GM12878 (cell line): Measurements from ENCODE around the gene LRRC2. TPM values are rescaled to one million over a fixed set of nuclear protein-coding genes. Genes with fewer than 3 reads are reported as not detected.

Experiments
- ATAC-seq: fragments of 200-7000 bp; cut with Tn5 transposase; 3 replicates; pipeline ENCODE4 v1.9.1; 2020; ENCODE audit warnings: mild to moderate bottlenecking, moderate library complexity
- BruUV-seq: library from RNA; stranded (reverse); fragments of 400-500 nt; replicated peaks from 2 replicates; lab custom pipeline; 2021; lab: Mats Ljungman, UMichigan
- CTCF ChIA-PET: fragments of 300-600 bp; sonication (Branson Sonifier 250); formaldehyde crosslinking; extraction: SDS; loops from one replicate; lab custom pipeline; 2021; ENCODE audit warnings: inconsistent platforms; lab: Yijun Ruan, JAX
- POLR2A ChIA-PET: fragments of 350-600 bp; formaldehyde crosslinking; extraction: SDS; loops from one replicate; lab custom pipeline; 2021; ENCODE audit warnings: inconsistent platforms; lab: Charles Lee
- RAD21 ChIA-PET: fragments of 300-600 bp; sonication (Branson Sonifier 250); formaldehyde crosslinking; loops from one replicate; lab custom pipeline; 2023; ENCODE audit warnings: antibody characterized with exemption; ENCODE audit not compliant: unreplicated experiment; lab: Charles Lee
- SMC1A ChIA-PET: fragments of 300-600 bp; sonication (Branson Sonifier 250); formaldehyde crosslinking; loops from one replicate; lab custom pipeline; 2023; ENCODE audit not compliant: unreplicated experiment, uncharacterized antibody; lab: Charles Lee
- DNase-seq: peaks from one replicate; pipeline ENCODE4 v3.0.0-alpha.2; 2011; ENCODE audit warnings: low read depth, low spot score
- FAIRE-seq: peaks from 3 replicates; lab custom pipeline; 2011; peaks lifted over from hg19 to GRCh38; lab: Jason Lieb, UNC
- H2AFZ ChIP-seq: 2 replicates; pipeline ENCODE4 v1.6.0; 2011; ENCODE audit warnings: low read depth, low read length, control low read depth; ENCODE audit not compliant: control insufficient read depth
- H3K27ac ChIP-seq: 2 replicates; pipeline ENCODE4 v1.5.1; 2011; ENCODE audit warnings: control low read depth; ENCODE audit not compliant: control insufficient read depth, insufficient read depth
- H3K27me3 ChIP-seq, 2 experiments: replicated peaks in 1 of 2; 2 replicates each; pipeline versions ENCODE4 v1.6.0 to v1.6.1; 2011; ENCODE audit warnings: low read length in 1 of 2; ENCODE audit not compliant: control insufficient read depth in 2 of 2, insufficient read depth in 2 of 2
- H3K36me3 ChIP-seq, 2 experiments: 2 replicates each; pipeline ENCODE4 v1.5.1; 2011; ENCODE audit warnings: low read length in 1 of 2; ENCODE audit not compliant: control insufficient read depth in 2 of 2, insufficient read depth in 2 of 2
- H3K4me1 ChIP-seq: 2 replicates; pipeline ENCODE4 v1.6.1; 2011; ENCODE audit warnings: mild to moderate bottlenecking, low read length, moderate library complexity, mixed read lengths; ENCODE audit not compliant: control insufficient read depth, insufficient read depth
- H3K4me2 ChIP-seq: 2 replicates; pipeline ENCODE4 v1.6.0; 2011; ENCODE audit warnings: control low read depth; ENCODE audit not compliant: control insufficient read depth, insufficient read depth
- H3K4me3 ChIP-seq: fragments of 200-600 bp; sonication (generic); 2 replicates; pipeline ENCODE4 v1.5.1; 2016
- H3K79me2 ChIP-seq: 2 replicates; pipeline ENCODE4 v1.6.0; 2011; ENCODE audit warnings: low read length; ENCODE audit not compliant: control insufficient read depth, insufficient read depth
- H3K9ac ChIP-seq: 2 replicates; pipeline ENCODE4 v1.8.0; 2011; ENCODE audit warnings: low read length, control low read depth, mixed read lengths; ENCODE audit not compliant: control insufficient read depth, insufficient read depth
- H3K9me3 ChIP-seq: replicated peaks from 3 replicates; pipeline ENCODE4 v1.5.1; 2011; ENCODE audit warnings: mild to moderate bottlenecking, low read length; ENCODE audit not compliant: control insufficient read depth, insufficient read depth
- H4K20me1 ChIP-seq: 2 replicates; pipeline ENCODE4 v1.6.0; 2011; ENCODE audit not compliant: control insufficient read depth, insufficient read depth
- ATF7 ChIP-seq: fragments of 450-650 bp; IDR thresholded peaks from 2 replicates; pipeline ENCODE4 v1.6.1; 2016; ENCODE audit warnings: low read depth, mild to moderate bottlenecking
- BHLHE40 ChIP-seq, 2 experiments: fragments of 450-650 bp in 1 of 2; IDR thresholded peaks; 2 replicates each; pipeline ENCODE4 v1.6.1; 2011 to 2017; ENCODE audit warnings: low read depth in 2 of 2, borderline replicate concordance in 1 of 2, improper control_type of control experiment in 1 of 2, low read length in 1 of 2, mild to moderate bottlenecking in 1 of 2
- CHD2 ChIP-seq: IDR thresholded peaks from 2 replicates; pipeline ENCODE4 v1.6.1; 2011; ENCODE audit warnings: low read depth, low read length, improper control_type of control experiment, borderline replicate concordance
- KDM1A ChIP-seq: fragments of 200-600 bp; sonication (generic); IDR thresholded peaks from 2 replicates; pipeline ENCODE4 v1.6.1; 2016; ENCODE audit warnings: borderline replicate concordance
- PAX8 ChIP-seq: fragments of 450-650 bp; IDR thresholded peaks from 2 replicates; pipeline ENCODE4 v1.6.1; 2017; ENCODE audit warnings: mild to moderate bottlenecking, moderate library complexity
- RELA ChIP-seq: fragments of 450-650 bp; IDR thresholded peaks from 2 replicates; pipeline ENCODE4 v1.8.0; 2014; ENCODE audit warnings: borderline replicate concordance; ENCODE audit not compliant: partially characterized antibody
- ZNF207 ChIP-seq: fragments of 450-650 bp; IDR thresholded peaks from 2 replicates; pipeline ENCODE4 v1.6.1; 2014; ENCODE audit warnings: antibody characterized with exemption, mild to moderate bottlenecking, borderline replicate concordance
- ZNF217 ChIP-seq: fragments of 450-650 bp; IDR thresholded peaks from 2 replicates; pipeline ENCODE4 v1.6.1; 2017; ENCODE audit warnings: antibody characterized with exemption, mild to moderate bottlenecking
- ZNF24 ChIP-seq: fragments of 450-650 bp; IDR thresholded peaks from 2 replicates; pipeline ENCODE4 v1.6.1; 2017; ENCODE audit warnings: antibody characterized with exemption, mild to moderate bottlenecking
- WGBS: methylation state at CpG from one replicate; pipeline ENCODE4 v1.1.6; 2016; ENCODE audit warnings: low lambda C conversion rate; ENCODE audit not compliant: insufficient replicate concordance, insufficient coverage; ENCODE audit errors: missing lambda C conversion rate; 5-methylcytosine and 5-hydroxymethylcytosine counted together
- in situ Hi-C: fragments of 300-500 bp; cut with MboI; formaldehyde crosslinking; loops from 9 replicates; pipeline ENCODE4 v1.14.3; 2018; ENCODE audit warnings: mixed read lengths
- intact Hi-C: fragments of 100-400 bp; cut with micrococcal nuclease; formaldehyde crosslinking; loops from one replicate; pipeline ENCODE4 v1.14.2; 2022; ENCODE audit not compliant: unreplicated experiment
- polyA plus RNA-seq, 11 experiments: library from polyadenylated mRNA; depleted of rRNA in 4 of 11; unstranded in 6 of 11; stranded (reverse) in 5 of 11; fragments of >200 nt; fragmentation: Nextera tagmentation in 4 of 11; fragmentation: Illumina TruSeq in 1 of 11; extraction: Ambion mirVana in 4 of 11; extraction: Trizol in 1 of 11; gene quantifications; 1 replicate in 1 of 11; 2 replicates in 10 of 11; pipeline versions ENCODE4 v1.2.1 to v1.2.3, GENCODE V29; 2011 to 2016; ENCODE audit warnings: inconsistent platforms in 2 of 11, missing spikeins in 2 of 11, low read depth in 1 of 11
- total RNA-seq, 4 experiments: library from RNA; depleted of rRNA in 3 of 4; stranded (reverse); fragments of >200 nt in 3 of 4; fragmentation: Illumina TruSeq in 1 of 4; extraction: Trizol in 1 of 4; gene quantifications; 2 replicates each; pipeline versions ENCODE4 v1.2.1 to v1.2.3, GENCODE V29; 2013 to 2021
- TF ChIP-seq, protein P1 (sequence below): fragments of 450-650 bp; IDR thresholded peaks from 2 replicates; pipeline ENCODE4 v1.6.1; 2018; ENCODE audit warnings: borderline replicate concordance, mild to moderate bottlenecking; ENCODE audit not compliant: partially characterized antibody
- TF ChIP-seq, protein P2 (sequence below): IDR thresholded peaks from 2 replicates; pipeline ENCODE4 v1.6.1; 2012; ENCODE audit warnings: mild to moderate bottlenecking, low read depth, low read length

LRRC2 gene
- total and polyA plus RNA-seq, 10 of the 15 experiments (the other 5 are each of a cell fraction or from before 2014, with no cell fraction given), result not detected

DNA sequence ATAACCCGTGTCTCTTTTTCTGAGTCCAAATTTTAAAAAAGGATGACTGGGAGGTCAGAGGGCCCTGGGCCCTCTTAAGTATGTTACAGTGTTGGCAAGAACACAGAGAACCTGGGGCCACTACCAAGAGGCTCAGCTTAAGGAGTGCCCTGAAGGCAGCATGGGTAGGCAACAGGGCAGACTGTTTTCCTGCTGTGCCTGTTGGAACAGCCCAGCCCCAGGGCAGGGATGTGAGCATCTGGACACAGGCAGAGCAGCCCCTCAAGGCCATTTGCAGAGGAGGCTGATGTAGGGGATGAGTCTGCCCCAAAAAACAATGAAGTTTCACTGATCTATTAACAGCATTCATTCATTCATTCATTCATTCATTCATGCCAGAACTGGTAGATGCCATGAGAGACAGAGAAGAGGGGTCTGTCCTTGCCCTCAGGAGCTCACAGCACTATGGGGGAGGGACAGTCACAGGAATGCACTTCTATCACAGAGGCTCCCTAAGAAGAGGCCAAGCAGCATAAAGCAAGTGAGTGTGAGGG is 99.2 kb downstream of the LRRC2 start:
- in situ Hi-C loops, result no loop called here
- peak; percentile 68; the same call in 1 of the 2 replicates for TF ChIP-seq ZNF24
- no peak for TF ChIP-seq CHD2
- TF ChIP-seq, all 136 proteins: peak for 1
- Histone ChIP-seq H3K27ac (no peak overlapping the region), H3K36me3 (no peaks in the 10 kb centered on the region), H3K4me3 (no peak overlapping the region), H2AFZ (no peak overlapping the region), H3K79me2 (no peaks in the 10 kb centered on the region), H3K4me2 (no peak overlapping the region), H4K20me1 (no peaks in the 10 kb centered on the region), H3K27me3 (peaks cover 8 to 16% of the 10 kb centered on the region in 2 experiments; a peak in 3 of 4 replicates), H3K9ac (no peak overlapping the region), H3K9me3 (no peaks in the 10 kb centered on the region), H3K4me1 (no peaks in the 10 kb centered on the region)
- BruUV-seq, result no TSS peak
- ChIA-PET RAD21 (no interaction called here), SMC1A (no interaction called here), POLR2A (no interaction called here), CTCF (interaction anchor here (0.6 kb wide), 1 partner anchor 98 kb away, joined by 3 read pairs; no protein-coding TSS in a partner anchor)
- intact Hi-C loops, result no loop called here
- WGBS, result 11% methylated on average over 1 of the region's 1 CpG
- ATAC-seq, result no peak
- no peak for FAIRE-seq
- no peak for DNase-seq

DNA sequence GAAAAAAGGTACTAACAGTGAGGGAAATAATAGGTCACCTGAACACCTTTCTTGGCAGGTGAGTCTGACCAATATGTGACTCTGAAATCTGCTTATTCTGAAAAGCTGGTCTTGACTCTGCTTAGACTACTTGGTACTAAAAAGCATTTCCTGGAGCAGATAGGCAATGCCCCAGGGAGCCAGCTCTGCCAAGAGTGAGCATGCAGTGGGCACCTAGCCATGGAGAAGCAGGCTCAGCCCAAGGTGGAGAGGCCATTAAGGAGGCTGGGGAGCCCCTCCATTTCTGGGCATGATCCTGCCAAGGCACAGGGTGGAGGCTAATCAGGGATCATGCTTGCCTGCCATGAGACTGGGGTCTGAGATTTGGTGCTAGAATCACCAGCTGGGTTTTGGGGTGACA is 99.8 kb downstream of the LRRC2 start:
- ATAC-seq (no peak), DNase-seq (no peak), FAIRE-seq (no peak)
- H2AFZ ChIP-seq, result no peak overlapping the region
- POLR2A ChIA-PET, result no interaction called here
- in situ Hi-C loops, result no loop called here
- H4K20me1 ChIP-seq, result no peaks in the 10 kb centered on the region
- no TSS peak for BruUV-seq
- no peaks in the 10 kb centered on the region for H3K4me1 ChIP-seq
- no peak overlapping the region for H3K4me3 ChIP-seq
- intact Hi-C loops, result no loop called here
- SMC1A ChIA-PET, result no interaction called here
- H3K9ac ChIP-seq, result no peak overlapping the region
- CTCF ChIA-PET, result interaction anchor here (0.6 kb wide), 1 partner anchor 97 kb away, joined by 3 read pairs; no protein-coding TSS in a partner anchor
- H3K79me2 ChIP-seq, result no peaks in the 10 kb centered on the region
- no peaks in the 10 kb centered on the region for H3K9me3 ChIP-seq
- peaks cover 8 to 15% of the 10 kb centered on the region in 2 experiments for H3K27me3 ChIP-seq
- no peak overlapping the region for H3K27ac ChIP-seq
- RAD21 ChIA-PET, result no interaction called here
- H3K4me2 ChIP-seq, result no peak overlapping the region
- H3K36me3 ChIP-seq, result no peaks in the 10 kb centered on the region
- TF ChIP-seq, protein P1, sequence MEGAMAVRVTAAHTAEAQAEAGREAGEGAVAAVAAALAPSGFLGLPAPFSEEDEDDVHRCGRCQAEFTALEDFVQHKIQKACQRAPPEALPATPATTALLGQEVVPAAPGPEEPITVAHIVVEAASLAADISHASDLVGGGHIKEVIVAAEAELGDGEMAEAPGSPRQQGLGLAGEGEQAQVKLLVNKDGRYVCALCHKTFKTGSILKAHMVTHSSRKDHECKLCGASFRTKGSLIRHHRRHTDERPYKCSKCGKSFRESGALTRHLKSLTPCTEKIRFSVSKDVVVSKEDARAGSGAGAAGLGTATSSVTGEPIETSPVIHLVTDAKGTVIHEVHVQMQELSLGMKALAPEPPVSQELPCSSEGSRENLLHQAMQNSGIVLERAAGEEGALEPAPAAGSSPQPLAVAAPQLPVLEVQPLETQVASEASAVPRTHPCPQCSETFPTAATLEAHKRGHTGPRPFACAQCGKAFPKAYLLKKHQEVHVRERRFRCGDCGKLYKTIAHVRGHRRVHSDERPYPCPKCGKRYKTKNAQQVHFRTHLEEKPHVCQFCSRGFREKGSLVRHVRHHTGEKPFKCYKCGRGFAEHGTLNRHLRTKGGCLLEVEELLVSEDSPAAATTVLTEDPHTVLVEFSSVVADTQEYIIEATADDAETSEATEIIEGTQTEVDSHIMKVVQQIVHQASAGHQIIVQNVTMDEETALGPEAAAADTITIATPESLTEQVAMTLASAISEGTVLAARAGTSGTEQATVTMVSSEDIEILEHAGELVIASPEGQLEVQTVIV, result no peak
- TF ChIP-seq, protein P2, sequence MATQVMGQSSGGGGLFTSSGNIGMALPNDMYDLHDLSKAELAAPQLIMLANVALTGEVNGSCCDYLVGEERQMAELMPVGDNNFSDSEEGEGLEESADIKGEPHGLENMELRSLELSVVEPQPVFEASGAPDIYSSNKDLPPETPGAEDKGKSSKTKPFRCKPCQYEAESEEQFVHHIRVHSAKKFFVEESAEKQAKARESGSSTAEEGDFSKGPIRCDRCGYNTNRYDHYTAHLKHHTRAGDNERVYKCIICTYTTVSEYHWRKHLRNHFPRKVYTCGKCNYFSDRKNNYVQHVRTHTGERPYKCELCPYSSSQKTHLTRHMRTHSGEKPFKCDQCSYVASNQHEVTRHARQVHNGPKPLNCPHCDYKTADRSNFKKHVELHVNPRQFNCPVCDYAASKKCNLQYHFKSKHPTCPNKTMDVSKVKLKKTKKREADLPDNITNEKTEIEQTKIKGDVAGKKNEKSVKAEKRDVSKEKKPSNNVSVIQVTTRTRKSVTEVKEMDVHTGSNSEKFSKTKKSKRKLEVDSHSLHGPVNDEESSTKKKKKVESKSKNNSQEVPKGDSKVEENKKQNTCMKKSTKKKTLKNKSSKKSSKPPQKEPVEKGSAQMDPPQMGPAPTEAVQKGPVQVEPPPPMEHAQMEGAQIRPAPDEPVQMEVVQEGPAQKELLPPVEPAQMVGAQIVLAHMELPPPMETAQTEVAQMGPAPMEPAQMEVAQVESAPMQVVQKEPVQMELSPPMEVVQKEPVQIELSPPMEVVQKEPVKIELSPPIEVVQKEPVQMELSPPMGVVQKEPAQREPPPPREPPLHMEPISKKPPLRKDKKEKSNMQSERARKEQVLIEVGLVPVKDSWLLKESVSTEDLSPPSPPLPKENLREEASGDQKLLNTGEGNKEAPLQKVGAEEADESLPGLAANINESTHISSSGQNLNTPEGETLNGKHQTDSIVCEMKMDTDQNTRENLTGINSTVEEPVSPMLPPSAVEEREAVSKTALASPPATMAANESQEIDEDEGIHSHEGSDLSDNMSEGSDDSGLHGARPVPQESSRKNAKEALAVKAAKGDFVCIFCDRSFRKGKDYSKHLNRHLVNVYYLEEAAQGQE, result no peak
- TF ChIP-seq ZNF217, result no peak
- TF ChIP-seq BHLHE40 (IDR thresholded peaks at IDR 0.05; ENCODE audit: borderline replicate concordance in 1 of 2, low read depth in 2 of 2, low read length in 1 of 2), result no peak
- no peak for TF ChIP-seq RELA
- TF ChIP-seq KDM1A, result no peak
- TF ChIP-seq ZNF207, result no peak
- no peak for TF ChIP-seq PAX8
- no peak for TF ChIP-seq ATF7
